Neutrophil (primary cell): Measurements from ENCODE around the gene HMCES.

ENCODE experiments used
- H3K27ac ChIP-seq: fragments of 200-600 bp; sonication (generic); 2 replicates; pipeline ENCODE4 v1.5.1; 2016; ENCODE audit warnings: mild to moderate bottlenecking, moderate library complexity
- H3K27me3 ChIP-seq: fragments of 200-600 bp; sonication (generic); 2 replicates; pipeline ENCODE4 v1.6.0; 2016; ENCODE audit warnings: mild to moderate bottlenecking
- H3K36me3 ChIP-seq: fragments of 200-600 bp; sonication (generic); 2 replicates; pipeline ENCODE4 v1.5.1; 2017
- H3K4me1 ChIP-seq, 2 experiments: fragments of 200-600 bp in 1 of 2; sonication (generic) in 1 of 2; 1 replicate in 1 of 2; 2 replicates in 1 of 2; pipeline versions ENCODE4 v1.5.1 to v1.6.1; 2013 to 2016; ENCODE audit warnings: low read depth in 1 of 2, low read length in 1 of 2, mild to moderate bottlenecking in 1 of 2, moderate library complexity in 1 of 2; ENCODE audit not compliant: control insufficient read depth in 1 of 2, insufficient read depth in 1 of 2
- H3K4me3 ChIP-seq, 2 experiments: fragments of 200-600 bp in 1 of 2; sonication (generic) in 1 of 2; 1 replicate in 1 of 2; 2 replicates in 1 of 2; pipeline ENCODE4 v1.5.1; 2013 to 2016; ENCODE audit warnings: low read depth in 1 of 2, low read length in 1 of 2, mild to moderate bottlenecking in 1 of 2, moderate library complexity in 1 of 2
- H3K9me3 ChIP-seq: fragments of 200-600 bp; sonication (generic); 2 replicates; pipeline ENCODE4 v1.5.1; 2016
- CTCF ChIP-seq: fragments of 200-600 bp; sonication (generic); IDR thresholded peaks from 2 replicates; pipeline ENCODE4 v1.5.1; 2016; ENCODE audit warnings: antibody characterized with exemption

The HMCES gene

GRCh38 chr3:129326138-129326537 lies 47.5 kb downstream of the HMCES start:
- no peak for TF ChIP-seq CTCF
- no peaks in the 10 kb centered on the region for H3K4me1 ChIP-seq
- no peaks in the 10 kb centered on the region for H3K9me3 ChIP-seq
- H3K27me3 ChIP-seq: no peaks in the 10 kb centered on the region
- no peaks in the 10 kb centered on the region for H3K36me3 ChIP-seq
- no peak overlapping the region for H3K27ac ChIP-seq
- no peak overlapping the region for H3K4me3 ChIP-seq

GRCh38 chr3:129326595-129326994 lies 47.9 kb downstream of the HMCES start:
- no peak overlapping the region for H3K4me3 ChIP-seq
- H3K27ac ChIP-seq: no peak overlapping the region
- no peaks in the 10 kb centered on the region for H3K4me1 ChIP-seq

DNA sequence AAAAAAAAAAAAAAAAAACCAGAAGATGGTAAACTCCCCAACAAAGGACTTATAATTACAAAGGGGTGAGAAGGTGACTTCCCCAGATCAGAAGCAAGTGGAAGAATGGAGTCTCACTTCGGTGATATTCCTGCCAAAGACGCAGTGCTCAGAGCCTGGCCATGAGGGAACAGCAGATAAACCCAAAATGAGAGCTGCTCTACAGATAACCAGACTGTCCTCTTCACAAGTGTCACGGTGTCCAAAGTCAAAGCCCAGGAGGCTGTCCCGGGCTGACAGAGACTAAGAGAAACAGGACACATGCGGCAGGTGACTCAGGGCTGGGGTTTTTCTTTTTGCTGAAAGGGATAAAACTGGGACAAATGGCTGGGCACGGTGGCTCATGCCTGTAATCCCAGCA lies 48.8 kb downstream of the HMCES start:
- Histone ChIP-seq H3K4me3 (no peak overlapping the region), H3K9me3 (no peaks in the 10 kb centered on the region), H3K27ac (no peak overlapping the region), H3K36me3 (no peaks in the 10 kb centered on the region), H3K4me1 (no peaks in the 10 kb centered on the region), H3K27me3 (no peaks in the 10 kb centered on the region)
- TF ChIP-seq CTCF: no peak

More at GRCh38 chr3:129326595-129326994, 47.9 kb downstream of the HMCES start:
- Histone ChIP-seq H3K36me3 (no peaks in the 10 kb centered on the region), H3K27me3 (no peaks in the 10 kb centered on the region), H3K9me3 (no peaks in the 10 kb centered on the region)
- no peak for TF ChIP-seq CTCF

DNA sequence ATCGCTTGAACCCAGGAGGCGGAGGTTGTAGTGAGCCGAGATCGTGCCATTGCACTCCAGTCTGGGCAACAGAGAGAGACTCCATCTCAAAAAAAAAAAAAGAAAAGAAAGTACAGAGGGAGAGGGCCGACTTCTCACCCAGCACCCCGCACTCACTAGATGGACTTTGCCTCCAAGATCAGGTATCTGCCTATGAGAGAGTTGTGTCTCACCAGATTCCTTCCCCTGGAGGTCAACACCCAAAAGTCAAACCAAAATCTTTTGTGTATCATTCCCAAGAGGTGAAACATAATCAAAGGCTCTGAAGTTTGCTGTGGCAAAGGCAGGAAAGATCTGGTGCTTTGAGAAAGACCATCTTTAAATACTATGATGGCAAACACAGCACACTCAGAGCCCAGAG lies 51.2 kb downstream of the HMCES start:
- Histone ChIP-seq H3K4me1 (no peaks in the 10 kb centered on the region), H3K4me3 (no peak overlapping the region), H3K9me3 (no peaks in the 10 kb centered on the region), H3K36me3 (no peaks in the 10 kb centered on the region), H3K27me3 (no peaks in the 10 kb centered on the region), H3K27ac (no peak overlapping the region)
- no peak for TF ChIP-seq CTCF

DNA sequence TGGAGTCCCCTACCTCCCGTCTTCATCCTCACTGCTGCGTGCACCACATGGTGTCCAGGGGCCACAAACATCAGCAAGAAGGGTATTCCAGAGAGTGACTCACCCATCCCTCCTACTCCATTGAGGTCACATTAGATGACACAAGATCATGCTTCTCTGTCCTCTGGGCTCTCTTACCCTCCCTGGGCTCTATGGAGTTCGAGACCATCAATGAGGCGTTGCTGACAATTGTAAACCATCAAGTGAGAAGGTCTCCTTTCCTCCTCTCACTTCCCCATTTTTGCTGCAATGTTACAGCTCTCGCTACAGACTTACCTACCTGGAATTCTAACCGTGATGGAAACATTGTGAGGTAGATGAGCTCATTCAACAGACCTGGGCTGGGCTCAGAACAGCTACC lies 51.7 kb downstream of the HMCES start:
- Histone ChIP-seq H3K4me3 (no peak overlapping the region), H3K27me3 (no peaks in the 10 kb centered on the region), H3K27ac (no peak overlapping the region), H3K4me1 (no peaks in the 10 kb centered on the region), H3K9me3 (no peaks in the 10 kb centered on the region), H3K36me3 (no peaks in the 10 kb centered on the region)
- TF ChIP-seq CTCF: no peak

GRCh38 chr3:129333891-129334290 lies 55.2 kb downstream of the HMCES start:
- Histone ChIP-seq H3K4me1 (no peaks in the 10 kb centered on the region), H3K27me3 (no peaks in the 10 kb centered on the region), H3K9me3 (no peaks in the 10 kb centered on the region), H3K27ac (no peak overlapping the region), H3K36me3 (no peaks in the 10 kb centered on the region), H3K4me3 (no peak overlapping the region)
- no peak for TF ChIP-seq CTCF
